Liver (tissue), 9 donors: ENCODE results near the gene IQCK. TPM values are rescaled to one million over a fixed set of nuclear protein-coding genes. Genes with fewer than 3 reads are reported as not detected.

Experiments used
- DNase-seq: peaks from one replicate; pipeline ENCODE4 v3.0.0-alpha.2; 2017; ENCODE audit warnings: low spot score
- H3K27ac ChIP-seq, 2 donors: one replicate each; pipeline ENCODE4 v1.7.0; 2013; ENCODE audit warnings: inconsistent platforms in 2 of 2, low read length in 2 of 2, control low read depth in 1 of 2, low read depth in 1 of 2, mild to moderate bottlenecking in 1 of 2
- H3K27me3 ChIP-seq, 4 donors: one replicate each; pipeline versions ENCODE4 v1.6.1 to v1.7.0; 2013; ENCODE audit warnings: low read length in 3 of 4, inconsistent platforms in 1 of 4, mild to moderate bottlenecking in 1 of 4, moderate library complexity in 1 of 4; ENCODE audit not compliant: control insufficient read depth in 4 of 4, insufficient read depth in 4 of 4
- H3K36me3 ChIP-seq, 4 donors: one replicate each; pipeline versions ENCODE4 v1.6.1 to v1.7.0; 2013; ENCODE audit warnings: low read length in 3 of 4, mild to moderate bottlenecking in 3 of 4, low read depth in 1 of 4, moderate library complexity in 1 of 4; ENCODE audit not compliant: control insufficient read depth in 4 of 4, insufficient read depth in 3 of 4
- H3K4me1 ChIP-seq, 4 donors: one replicate each; pipeline versions ENCODE4 v1.6.1 to v1.7.0; 2013; ENCODE audit warnings: low read length in 3 of 4, mild to moderate bottlenecking in 3 of 4, moderate library complexity in 1 of 4; ENCODE audit not compliant: control insufficient read depth in 4 of 4, insufficient read depth in 4 of 4
- H3K4me3 ChIP-seq, 3 donors: one replicate each; pipeline versions ENCODE4 v1.6.1 to v1.7.0; 2013; ENCODE audit warnings: low read length in 3 of 3, control low read depth in 1 of 3, low read depth in 1 of 3, mild to moderate bottlenecking in 1 of 3
- H3K9ac ChIP-seq, 2 donors: one replicate each; pipeline ENCODE4 v1.7.0; 2013; ENCODE audit warnings: low read length in 2 of 2, mild to moderate bottlenecking in 2 of 2, moderate library complexity in 2 of 2, control low read depth in 1 of 2, low read depth in 1 of 2
- H3K9me3 ChIP-seq, 4 donors: one replicate each; pipeline versions ENCODE4 v1.6.1 to v1.7.0; 2013; ENCODE audit warnings: low read length in 3 of 4; ENCODE audit not compliant: control insufficient read depth in 4 of 4
- EGR1 ChIP-seq, 2 donors: IDR thresholded peaks; 2 replicates each; pipeline ENCODE4 v1.6.1; 2016 to 2018; ENCODE audit warnings: antibody characterized with exemption in 2 of 2, low read depth in 2 of 2
- FOXA1 ChIP-seq: IDR thresholded peaks from 2 replicates; pipeline ENCODE4 v1.6.1; 2016; ENCODE audit warnings: antibody characterized with exemption
- FOXA2 ChIP-seq: IDR thresholded peaks from 2 replicates; pipeline ENCODE4 v1.6.1; 2016; ENCODE audit warnings: antibody characterized with exemption
- GABPA ChIP-seq, 2 donors: IDR thresholded peaks in 1 of 2; conservative IDR thresholded peaks in 1 of 2; 2 replicates each; pipeline ENCODE4 v1.6.1; 2016; ENCODE audit warnings: antibody characterized with exemption in 2 of 2, mild to moderate bottlenecking in 1 of 2, moderate library complexity in 1 of 2
- HNF4A ChIP-seq, 2 donors: conservative IDR thresholded peaks; 2 replicates each; pipeline ENCODE4 v1.6.1; 2016; ENCODE audit warnings: antibody characterized with exemption in 2 of 2, mild to moderate bottlenecking in 2 of 2
- HNF4G ChIP-seq: IDR thresholded peaks from 2 replicates; pipeline ENCODE4 v1.6.1; 2016; ENCODE audit warnings: antibody characterized with exemption
- JUND ChIP-seq, 2 donors: IDR thresholded peaks; 2 replicates each; pipeline ENCODE4 v1.6.1; 2016; ENCODE audit warnings: antibody characterized with exemption in 2 of 2
- NR2F2 ChIP-seq: IDR thresholded peaks from 2 replicates; pipeline ENCODE4 v1.6.1; 2016; ENCODE audit warnings: antibody characterized with exemption
- RAD21 ChIP-seq, 2 donors: IDR thresholded peaks; 2 replicates each; pipeline ENCODE4 v1.6.1; 2016; ENCODE audit warnings: antibody characterized with exemption in 2 of 2, mild to moderate bottlenecking in 2 of 2
- REST ChIP-seq: IDR thresholded peaks from 2 replicates; pipeline ENCODE4 v1.6.1; 2016; ENCODE audit warnings: antibody characterized with exemption, mild to moderate bottlenecking
- RXRA ChIP-seq, 2 donors: IDR thresholded peaks; 2 replicates each; pipeline ENCODE4 v1.6.1; 2017 to 2018; ENCODE audit warnings: antibody characterized with exemption in 2 of 2, mild to moderate bottlenecking in 1 of 2
- SP1 ChIP-seq: IDR thresholded peaks from 2 replicates; pipeline ENCODE4 v1.6.1; 2018; ENCODE audit warnings: antibody characterized with exemption, mild to moderate bottlenecking
- TAF1 ChIP-seq: conservative IDR thresholded peaks from 2 replicates; pipeline ENCODE4 v1.6.1; 2016; ENCODE audit warnings: antibody characterized with exemption, mild to moderate bottlenecking
- YY1 ChIP-seq: IDR thresholded peaks from 2 replicates; pipeline ENCODE4 v1.6.1; 2016; ENCODE audit warnings: antibody characterized with exemption, mild to moderate bottlenecking
- ZBTB33 ChIP-seq: IDR thresholded peaks from 2 replicates; pipeline ENCODE4 v1.6.1; 2016; ENCODE audit warnings: antibody characterized with exemption
- WGBS: extraction: QIAGEN DNeasy Blood & Tissue Kit; methylation state at CpG from one replicate; pipeline ENCODE4 v1.1.7; 2013; 5-methylcytosine and 5-hydroxymethylcytosine counted together
- polyA plus RNA-seq, 2 donors: library from polyadenylated mRNA; stranded (reverse) in 1 of 2; unstranded in 1 of 2; fragments of 200-250 nt in 1 of 2; fragments of >200 nt in 1 of 2; fragmentation: Nextera tagmentation in 1 of 2; extraction: Ambion mirVana in 1 of 2; gene quantifications; one replicate each; pipeline versions ENCODE4 v1.2.1 to v1.2.3, GENCODE V29; 2013 to 2015
- total RNA-seq, 2 donors: library from RNA; depleted of rRNA; stranded (reverse); fragments of >200 nt; gene quantifications; one replicate each; pipeline ENCODE4 v1.2.3, GENCODE V29; 2014
- TF ChIP-seq, protein P1 (sequence below): IDR thresholded peaks from 2 replicates; pipeline ENCODE4 v1.6.1; 2016; ENCODE audit warnings: antibody characterized with exemption
- TF ChIP-seq, protein P2 (sequence below): IDR thresholded peaks from 2 replicates; pipeline ENCODE4 v1.6.1; 2016; ENCODE audit warnings: antibody characterized with exemption
- TF ChIP-seq, protein P3 (sequence below): fragments of 150-350 bp; IDR thresholded peaks from 2 replicates; pipeline ENCODE4 v1.5.1; 2017; ENCODE audit warnings: improper control_type of control experiment, low read depth, low read length; ENCODE audit not compliant: missing input control
- donor health status: healthy.
- donor health status: healthy.
- donor health status: healthy.
- donor health status: healthy.
- donor health status: healthy.

The IQCK gene
- total and polyA plus RNA-seq, 4 donors, result 2.1 to 4.4 (median 2.9) TPM

GRCh38 chr16:19861811-19862327 lies 143.8 kb downstream of the IQCK start:
- H3K4me1 ChIP-seq, result no peaks in the 10 kb centered on the region
- no peak for DNase-seq
- H3K27me3 ChIP-seq, result no peaks in the 10 kb centered on the region
- no peaks in the 10 kb centered on the region for H3K9me3 ChIP-seq
- H3K9ac ChIP-seq, result no peak overlapping the region
- no peak overlapping the region for H3K4me3 ChIP-seq
- TF ChIP-seq FOXA1 (no peak), RXRA (IDR thresholded peaks at IDR 0.05) (no peak), GABPA (IDR thresholded peaks at IDR 0.05 in 1 of 2, conservative IDR thresholded peaks at IDR 0.05 in 1 of 2) (no peak), HNF4G (no peak), JUND (IDR thresholded peaks at IDR 0.05) (no peak), FOXA2 (no peak), NR2F2 (no peak), YY1 (no peak), SP1 (no peak), REST (no peak), ZBTB33 (no peak), EGR1 (IDR thresholded peaks at IDR 0.05; ENCODE audit: low read depth in 2 of 2) (no peak)
- TF ChIP-seq, protein P1, sequence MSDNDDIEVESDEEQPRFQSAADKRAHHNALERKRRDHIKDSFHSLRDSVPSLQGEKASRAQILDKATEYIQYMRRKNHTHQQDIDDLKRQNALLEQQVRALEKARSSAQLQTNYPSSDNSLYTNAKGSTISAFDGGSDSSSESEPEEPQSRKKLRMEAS, result no peak
- TF ChIP-seq, protein P2, sequence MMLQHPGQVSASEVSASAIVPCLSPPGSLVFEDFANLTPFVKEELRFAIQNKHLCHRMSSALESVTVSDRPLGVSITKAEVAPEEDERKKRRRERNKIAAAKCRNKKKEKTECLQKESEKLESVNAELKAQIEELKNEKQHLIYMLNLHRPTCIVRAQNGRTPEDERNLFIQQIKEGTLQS, result no peak
- TF ChIP-seq, protein P3, sequence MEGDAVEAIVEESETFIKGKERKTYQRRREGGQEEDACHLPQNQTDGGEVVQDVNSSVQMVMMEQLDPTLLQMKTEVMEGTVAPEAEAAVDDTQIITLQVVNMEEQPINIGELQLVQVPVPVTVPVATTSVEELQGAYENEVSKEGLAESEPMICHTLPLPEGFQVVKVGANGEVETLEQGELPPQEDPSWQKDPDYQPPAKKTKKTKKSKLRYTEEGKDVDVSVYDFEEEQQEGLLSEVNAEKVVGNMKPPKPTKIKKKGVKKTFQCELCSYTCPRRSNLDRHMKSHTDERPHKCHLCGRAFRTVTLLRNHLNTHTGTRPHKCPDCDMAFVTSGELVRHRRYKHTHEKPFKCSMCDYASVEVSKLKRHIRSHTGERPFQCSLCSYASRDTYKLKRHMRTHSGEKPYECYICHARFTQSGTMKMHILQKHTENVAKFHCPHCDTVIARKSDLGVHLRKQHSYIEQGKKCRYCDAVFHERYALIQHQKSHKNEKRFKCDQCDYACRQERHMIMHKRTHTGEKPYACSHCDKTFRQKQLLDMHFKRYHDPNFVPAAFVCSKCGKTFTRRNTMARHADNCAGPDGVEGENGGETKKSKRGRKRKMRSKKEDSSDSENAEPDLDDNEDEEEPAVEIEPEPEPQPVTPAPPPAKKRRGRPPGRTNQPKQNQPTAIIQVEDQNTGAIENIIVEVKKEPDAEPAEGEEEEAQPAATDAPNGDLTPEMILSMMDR, result no peak
- no peaks in the 10 kb centered on the region for H3K36me3 ChIP-seq
- WGBS, result 68% methylated on average over 16 of the region's 16 CpGs
- no peak overlapping the region for H3K27ac ChIP-seq

GRCh38 chr16:19863990-19864389 lies 145.9 kb downstream of the IQCK start:
- Histone ChIP-seq H3K4me3 (no peak overlapping the region), H3K9me3 (no peaks in the 10 kb centered on the region), H3K27me3 (no peaks in the 10 kb centered on the region), H3K36me3 (no peaks in the 10 kb centered on the region), H3K4me1 (no peaks in the 10 kb centered on the region), H3K27ac (no peak overlapping the region), H3K9ac (no peak overlapping the region)
- TF ChIP-seq FOXA1, result no peak
- no peak for TF ChIP-seq HNF4A (conservative IDR thresholded peaks at IDR 0.05)
- no peak for TF ChIP-seq GABPA (IDR thresholded peaks at IDR 0.05 in 1 of 2, conservative IDR thresholded peaks at IDR 0.05 in 1 of 2)
- TF ChIP-seq EGR1 (IDR thresholded peaks at IDR 0.05; ENCODE audit: low read depth in 2 of 2), result no peak
- no peak for TF ChIP-seq YY1
- TF ChIP-seq JUND (IDR thresholded peaks at IDR 0.05), result no peak
- no peak for TF ChIP-seq HNF4G
- TF ChIP-seq NR2F2, result no peak
- TF ChIP-seq TAF1, result no peak
- no peak for TF ChIP-seq REST
- no peak for TF ChIP-seq RAD21 (IDR thresholded peaks at IDR 0.05)
- DNase-seq, result no peak
- 91% methylated on average over 1 of the region's 1 CpG for WGBS
